ENCODE measurements around the gene SCN3A. TPM values are rescaled to one million over a fixed set of nuclear protein-coding genes. Genes with fewer than 3 reads are reported as not detected.

SCN3A gene
- total RNA-seq, 2 donors from 2014 or later: 1.1 TPM

GRCh38 chr2:165069151-165069550, 134.7 kb downstream of the SCN3A start:
- ATAC-seq (no peak), DNase-seq (no peak)
- intact Hi-C loops (cut with DNase I): no loop called here

- DNase-seq (no peak), ATAC-seq (no peak)
- intact Hi-C loops (cut with DNase I): no loop called here
These were observed 135.4 kb downstream of the SCN3A start for GRCh38 chr2:165068487-165068757.

- peak; percentile 46 for DNase-seq
- peak; percentile 82 to 88 for ATAC-seq
- intact Hi-C loops (cut with DNase I): no loop called here
These were observed 136.0 kb downstream of the SCN3A start for GRCh38 chr2:165067643-165068486.

GRCh38 chr2:165064743-165065142, 139.1 kb downstream of the SCN3A start:
- intact Hi-C loops (cut with DNase I): no loop called here
- no peak for ATAC-seq
- no peak for DNase-seq

- intact Hi-C loops (cut with DNase I): no loop called here
- no peak for ATAC-seq
- no peak for DNase-seq
These were observed 143.4 kb downstream of the SCN3A start for GRCh38 chr2:165060411-165060810.

GRCh38 chr2:165058476-165059265, 145.2 kb downstream of the SCN3A start:
- ATAC-seq (no peak), DNase-seq (no peak)
- intact Hi-C loops (cut with DNase I): no loop called here

GRCh38 chr2:165057931-165058330, 145.9 kb downstream of the SCN3A start:
- DNase-seq (no peak), ATAC-seq (no peak)
- intact Hi-C loops (cut with DNase I): no loop called here

GRCh38 chr2:165057308-165057707, 146.5 kb downstream of the SCN3A start:
- DNase-seq (no peak), ATAC-seq (no peak)
- intact Hi-C loops (cut with DNase I): no loop called here

GRCh38 chr2:165056564-165056963, 147.3 kb downstream of the SCN3A start:
- intact Hi-C loops (cut with DNase I): no loop called here
- ATAC-seq (no peak), DNase-seq (no peak)

- intact Hi-C loops (cut with DNase I): no loop called here
- DNase-seq (no peak), ATAC-seq (peak; percentile 87 to 91)
These were observed 148.6 kb downstream of the SCN3A start for GRCh38 chr2:165055082-165055851.

- DNase-seq (no peak), ATAC-seq (no peak)
- intact Hi-C loops (cut with DNase I): no loop called here
These were observed 149.2 kb downstream of the SCN3A start for GRCh38 chr2:165054652-165055051.

GRCh38 chr2:165044505-165045303, 159.1 kb downstream of the SCN3A start:
- DNase-seq (no peak), ATAC-seq (no peak)
- intact Hi-C loops (cut with DNase I): no loop called here

Other genes with a start within 250 kb of the SCN3A start
- gene SLC38A11, start 248.5 kb downstream of the SCN3A start, total RNA-seq: under 1 TPM; 0.42 to 0.71 TPM
- gene SCN2A, start 35.4 kb upstream of the SCN3A start, total RNA-seq: under 1 TPM; 0.13 to 0.56 TPM

Measured in left cardiac atrium (tissue), 4 donors.